Spleen (tissue), 11 donors: Measurements from ENCODE around the gene SCYL1. TPM values are rescaled to one million over a fixed set of nuclear protein-coding genes. Genes with fewer than 3 reads are reported as not detected.

Experiments
- DNase-seq: peaks from one replicate; pipeline ENCODE4 v3.0.0-alpha.2; 2020
- H3K27ac ChIP-seq, 8 donors: fragments of 200-600 bp; sonication (generic) in 7 of 8; 1 replicate in 4 of 8; 2 replicates in 4 of 8; pipeline versions ENCODE4 v1.5.0 to v1.8.0; 2016 to 2021; ENCODE audit warnings: inconsistent platforms in 4 of 8, mild to moderate bottlenecking in 4 of 8, moderate library complexity in 1 of 8
- H3K27me3 ChIP-seq, 7 donors: fragments of 200-600 bp; sonication (generic) in 6 of 7; replicated peaks in 1 of 7; 1 replicate in 4 of 7; 2 replicates in 3 of 7; pipeline versions ENCODE4 v1.5.0 to v1.8.0; 2016 to 2021; ENCODE audit warnings: inconsistent platforms in 3 of 7, mild to moderate bottlenecking in 1 of 7
- H3K36me3 ChIP-seq, 6 donors: fragments of 200-600 bp; sonication (generic) in 5 of 6; 1 replicate in 4 of 6; 2 replicates in 2 of 6; pipeline versions ENCODE4 v1.5.0 to v1.8.0; 2016 to 2021; ENCODE audit warnings: inconsistent platforms in 2 of 6
- H3K4me1 ChIP-seq, 6 donors: fragments of 200-600 bp; sonication (generic) in 5 of 6; 1 replicate in 3 of 6; 2 replicates in 3 of 6; pipeline versions ENCODE4 v1.5.0 to v1.8.0; 2016 to 2021; ENCODE audit warnings: inconsistent platforms in 3 of 6
- H3K4me3 ChIP-seq, 8 donors: fragments of 200-600 bp; sonication (generic) in 7 of 8; 1 replicate in 4 of 8; 2 replicates in 4 of 8; pipeline versions ENCODE4 v1.5.0 to v1.8.0; 2016 to 2021; ENCODE audit warnings: inconsistent platforms in 4 of 8, mild to moderate bottlenecking in 4 of 8, moderate library complexity in 2 of 8
- H3K9me3 ChIP-seq, 8 donors: fragments of 200-600 bp; sonication (generic) in 7 of 8; 1 replicate in 4 of 8; 2 replicates in 4 of 8; pipeline versions ENCODE4 v1.5.0 to v1.8.0; 2016 to 2021; ENCODE audit warnings: inconsistent platforms in 4 of 8
- POLR2A ChIP-seq, 3 donors: fragments of 450-650 bp; IDR thresholded peaks; one replicate each; pipeline ENCODE4 v1.5.1; 2017; ENCODE audit warnings: antibody characterized with exemption in 3 of 3, mild to moderate bottlenecking in 1 of 3
- POLR2AphosphoS5 ChIP-seq, 3 donors: sonication (generic); formaldehyde crosslinking; IDR thresholded peaks; one replicate each; pipeline ENCODE4 v1.5.1; 2017; ENCODE audit warnings: antibody characterized with exemption in 3 of 3
- WGBS, 5 donors: extraction: QIAGEN DNeasy Blood & Tissue Kit in 3 of 5; methylation state at CpG; one replicate each; pipeline versions ENCODE4 v1.1.5 to v1.1.7; 2013 to 2018; 5-methylcytosine and 5-hydroxymethylcytosine counted together
- intact Hi-C: fragments of 100-400 bp; cut with DNase I; formaldehyde crosslinking; loops from one replicate; pipeline ENCODE4 v1.15.0; 2023; ENCODE audit warnings: low total_unique reads
- polyA plus RNA-seq, 3 donors: library from polyadenylated mRNA; stranded (reverse); fragments of 200-250 nt; gene quantifications; one replicate each; pipeline ENCODE4 v1.2.1, GENCODE V29; 2013
- total RNA-seq, 7 donors: library from RNA; depleted of rRNA in 3 of 7; stranded (reverse); fragments of >200 nt in 3 of 7; fragmentation: NEBNext Ultra II Directional in 4 of 7; extraction: Animal tissue kit (Norgen Biotek cat#: 25700) in 4 of 7; gene quantifications; one replicate each; pipeline versions ENCODE4 v1.1.0 to v1.2.1, GENCODE V29; 2016 to 2021
- TF ChIP-seq, protein P1 (sequence below), 11 experiments: fragments of 200-600 bp in 7 of 11; fragments of 450-650 bp in 4 of 11; sonication (generic) in 4 of 11; IDR thresholded peaks in 8 of 11; conservative IDR thresholded peaks in 3 of 11; 1 replicate in 7 of 11; 2 replicates in 4 of 11; pipeline versions ENCODE4 v1.4.0 to v1.8.0; 2016 to 2021; ENCODE audit warnings: antibody characterized with exemption in 11 of 11, inconsistent platforms in 4 of 11, mild to moderate bottlenecking in 1 of 11
- donor health status: healthy with polysubstance abuse.
- donor health status: DM: no; HTN: no; CAD: no; lungs with moderate emphysema.
- donor health status: DM: no; HTN: no; CAD: no.
- donor health status: Bipolar disorder and iron deficiency.
- donor health status: healthy.
- donor health status: DM: no; HTN: no; CAD: no.
- donor health status: DM: yes; HTN: yes; CAD: no.

SCYL1 gene
- total and polyA plus RNA-seq, 10 donors = 52.4 to 125 (median 74.8) TPM

DNA sequence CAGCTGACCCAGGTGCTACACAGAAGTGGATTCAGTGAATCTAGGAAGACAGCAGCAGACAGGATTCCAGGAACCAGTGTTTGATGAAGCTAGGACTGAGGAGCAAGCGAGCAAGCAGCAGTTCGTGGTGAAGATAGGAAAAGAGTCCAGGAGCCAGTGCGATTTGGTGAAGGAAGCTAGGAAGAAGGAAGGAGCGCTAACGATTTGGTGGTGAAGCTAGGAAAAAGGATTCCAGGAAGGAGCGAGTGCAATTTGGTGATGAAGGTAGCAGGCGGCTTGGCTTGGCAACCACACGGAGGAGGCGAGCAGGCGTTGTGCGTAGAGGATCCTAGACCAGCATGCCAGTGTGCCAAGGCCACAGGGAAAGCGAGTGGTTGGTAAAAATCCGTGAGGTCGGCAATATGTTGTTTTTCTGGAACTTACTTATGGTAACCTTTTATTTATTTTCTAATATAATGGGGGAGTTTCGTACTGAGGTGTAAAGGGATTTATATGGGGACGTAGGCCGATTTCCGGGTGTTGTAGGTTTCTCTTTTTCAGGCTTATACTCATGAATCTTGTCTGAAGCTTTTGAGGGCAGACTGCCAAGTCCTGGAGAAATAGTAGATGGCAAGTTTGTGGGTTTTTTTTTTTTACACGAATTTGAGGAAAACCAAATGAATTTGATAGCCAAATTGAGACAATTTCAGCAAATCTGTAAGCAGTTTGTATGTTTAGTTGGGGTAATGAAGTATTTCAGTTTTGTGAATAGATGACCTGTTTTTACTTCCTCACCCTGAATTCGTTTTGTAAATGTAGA, 24.3 kb upstream of the SCYL1 start:
- TF ChIP-seq, protein P1, sequence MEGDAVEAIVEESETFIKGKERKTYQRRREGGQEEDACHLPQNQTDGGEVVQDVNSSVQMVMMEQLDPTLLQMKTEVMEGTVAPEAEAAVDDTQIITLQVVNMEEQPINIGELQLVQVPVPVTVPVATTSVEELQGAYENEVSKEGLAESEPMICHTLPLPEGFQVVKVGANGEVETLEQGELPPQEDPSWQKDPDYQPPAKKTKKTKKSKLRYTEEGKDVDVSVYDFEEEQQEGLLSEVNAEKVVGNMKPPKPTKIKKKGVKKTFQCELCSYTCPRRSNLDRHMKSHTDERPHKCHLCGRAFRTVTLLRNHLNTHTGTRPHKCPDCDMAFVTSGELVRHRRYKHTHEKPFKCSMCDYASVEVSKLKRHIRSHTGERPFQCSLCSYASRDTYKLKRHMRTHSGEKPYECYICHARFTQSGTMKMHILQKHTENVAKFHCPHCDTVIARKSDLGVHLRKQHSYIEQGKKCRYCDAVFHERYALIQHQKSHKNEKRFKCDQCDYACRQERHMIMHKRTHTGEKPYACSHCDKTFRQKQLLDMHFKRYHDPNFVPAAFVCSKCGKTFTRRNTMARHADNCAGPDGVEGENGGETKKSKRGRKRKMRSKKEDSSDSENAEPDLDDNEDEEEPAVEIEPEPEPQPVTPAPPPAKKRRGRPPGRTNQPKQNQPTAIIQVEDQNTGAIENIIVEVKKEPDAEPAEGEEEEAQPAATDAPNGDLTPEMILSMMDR (IDR thresholded peaks at IDR 0.05 in 8 of 11, conservative IDR thresholded peaks at IDR 0.05 in 3 of 11) = no peak
- peak in 1 of 3 donors; percentile 39 for TF ChIP-seq POLR2A (IDR thresholded peaks at IDR 0.05)
- TF ChIP-seq POLR2AphosphoS5 (IDR thresholded peaks at IDR 0.05) = peak; percentile 65 to 97 (median 94)
- WGBS, 5 donors = 0 to 1% (median 0%) methylated on average over 20 of the region's 20 CpGs
- Histone ChIP-seq H3K4me1 (peaks cover 22 to 53% (median 40%) of the 10 kb centered on the region in 6 donors), H3K9me3 (no peaks in the 10 kb centered on the region), H3K27me3 (no peaks in the 10 kb centered on the region), H3K4me3 (peak overlapping the region; percentile 67 to 93 (median 81)), H3K36me3 (peaks cover 0 to 46% (median 41%) of the 10 kb centered on the region in 6 donors), H3K27ac (peak overlapping the region; percentile 95 to 100 (median 98))
- no peak for DNase-seq
- intact Hi-C loops = no loop called here

DNA sequence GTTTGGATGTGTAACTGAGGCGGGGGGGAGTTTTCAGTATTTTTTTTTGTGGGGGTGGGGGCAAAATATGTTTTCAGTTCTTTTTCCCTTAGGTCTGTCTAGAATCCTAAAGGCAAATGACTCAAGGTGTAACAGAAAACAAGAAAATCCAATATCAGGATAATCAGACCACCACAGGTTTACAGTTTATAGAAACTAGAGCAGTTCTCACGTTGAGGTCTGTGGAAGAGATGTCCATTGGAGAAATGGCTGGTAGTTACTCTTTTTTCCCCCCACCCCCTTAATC, 23.8 kb upstream of the SCYL1 start:
- H3K9me3 ChIP-seq = no peaks in the 10 kb centered on the region
- H3K27me3 ChIP-seq = no peaks in the 10 kb centered on the region
- peaks cover 24 to 53% (median 40%) of the 10 kb centered on the region in 6 donors for H3K4me1 ChIP-seq
- peaks cover 0 to 52% (median 47%) of the 10 kb centered on the region in 6 donors for H3K36me3 ChIP-seq
- TF ChIP-seq POLR2AphosphoS5 (IDR thresholded peaks at IDR 0.05) (no peak), POLR2A (IDR thresholded peaks at IDR 0.05) (peak in 1 of 3 donors; percentile 4)
- TF ChIP-seq, protein P1 (IDR thresholded peaks at IDR 0.05 in 8 of 11, conservative IDR thresholded peaks at IDR 0.05 in 3 of 11) = no peak
- H3K4me3 ChIP-seq = peak overlapping the region; percentile 67 to 93 (median 81)
- peak overlapping the region; percentile 95 to 100 (median 98) for H3K27ac ChIP-seq
- WGBS, 5 donors = 0% methylated on average over 2 of the region's 2 CpGs
- DNase-seq = no peak
- intact Hi-C loops = no loop called here

DNA sequence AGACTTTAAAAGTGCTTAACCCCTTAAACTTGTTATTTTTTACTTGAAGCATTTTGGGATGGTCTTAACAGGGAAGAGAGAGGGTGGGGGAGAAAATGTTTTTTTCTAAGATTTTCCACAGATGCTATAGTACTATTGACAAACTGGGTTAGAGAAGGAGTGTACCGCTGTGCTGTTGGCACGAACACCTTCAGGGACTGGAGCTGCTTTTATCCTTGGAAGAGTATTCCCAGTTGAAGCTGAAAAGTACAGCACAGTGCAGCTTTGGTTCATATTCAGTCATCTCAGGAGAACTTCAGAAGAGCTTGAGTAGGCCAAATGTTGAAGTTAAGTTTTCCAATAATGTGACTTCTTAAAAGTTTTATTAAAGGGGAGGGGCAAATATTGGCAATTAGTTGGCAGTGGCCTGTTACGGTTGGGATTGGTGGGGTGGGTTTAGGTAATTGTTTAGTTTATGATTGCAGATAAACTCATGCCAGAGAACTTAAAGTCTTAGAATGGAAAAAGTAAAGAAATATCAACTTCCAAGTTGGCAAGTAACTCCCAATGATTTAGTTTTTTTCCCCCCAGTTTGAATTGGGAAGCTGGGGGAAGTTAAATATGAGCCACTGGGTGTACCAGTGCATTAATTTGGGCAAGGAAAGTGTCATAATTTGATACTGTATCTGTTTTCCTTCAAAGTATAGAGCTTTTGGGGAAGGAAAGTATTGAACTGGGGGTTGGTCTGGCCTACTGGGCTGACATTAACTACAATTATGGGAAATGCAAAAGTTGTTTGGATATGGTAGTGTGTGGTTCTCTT, 23.2 kb upstream of the SCYL1 start:
- TF ChIP-seq, protein P1 (IDR thresholded peaks at IDR 0.05 in 8 of 11, conservative IDR thresholded peaks at IDR 0.05 in 3 of 11) = no peak
- TF ChIP-seq POLR2AphosphoS5 (IDR thresholded peaks at IDR 0.05) (peak in 1 of 3 donors; percentile 93), POLR2A (IDR thresholded peaks at IDR 0.05) (peak in 2 of 3 donors; percentile 21 to 42)
- WGBS, 5 donors = 0% methylated on average over 3 of the region's 3 CpGs
- Histone ChIP-seq H3K36me3 (peaks cover 0 to 57% (median 51%) of the 10 kb centered on the region in 6 donors), H3K27me3 (no peaks in the 10 kb centered on the region), H3K4me1 (peaks cover 24 to 53% (median 40%) of the 10 kb centered on the region in 6 donors), H3K27ac (peak overlapping the region; percentile 95 to 100 (median 98)), H3K9me3 (no peaks in the 10 kb centered on the region), H3K4me3 (peak overlapping the region; percentile 67 to 93 (median 81))
- DNase-seq = no peak
- intact Hi-C loops = no loop called here

DNA sequence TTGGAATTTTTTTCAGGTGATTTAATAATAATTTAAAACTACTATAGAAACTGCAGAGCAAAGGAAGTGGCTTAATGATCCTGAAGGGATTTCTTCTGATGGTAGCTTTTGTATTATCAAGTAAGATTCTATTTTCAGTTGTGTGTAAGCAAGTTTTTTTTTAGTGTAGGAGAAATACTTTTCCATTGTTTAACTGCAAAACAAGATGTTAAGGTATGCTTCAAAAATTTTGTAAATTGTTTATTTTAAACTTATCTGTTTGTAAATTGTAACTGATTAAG, 22.7 kb upstream of the SCYL1 start:
- DNase-seq = no peak
- Histone ChIP-seq H3K4me3 (peak overlapping the region; percentile 67 to 93 (median 81)), H3K27me3 (no peaks in the 10 kb centered on the region), H3K27ac (peak overlapping the region; percentile 95 to 100 (median 98)), H3K36me3 (peaks cover 0 to 62% (median 52%) of the 10 kb centered on the region in 6 donors), H3K9me3 (no peaks in the 10 kb centered on the region), H3K4me1 (peaks cover 27 to 53% (median 41%) of the 10 kb centered on the region in 6 donors)
- intact Hi-C loops = no loop called here
- TF ChIP-seq, protein P1 (IDR thresholded peaks at IDR 0.05 in 8 of 11, conservative IDR thresholded peaks at IDR 0.05 in 3 of 11) = no peak
- no peak for TF ChIP-seq POLR2A (IDR thresholded peaks at IDR 0.05)
- no peak for TF ChIP-seq POLR2AphosphoS5 (IDR thresholded peaks at IDR 0.05)
